A549 (cell line): ENCODE data around the gene MERTK.

Source experiments
- CBX2 ChIP-seq: fragments of 200-600 bp; sonication (generic); IDR thresholded peaks from 2 replicates; pipeline ENCODE4 v1.6.1; 2016; ENCODE audit warnings: low read depth, mild to moderate bottlenecking, borderline replicate concordance
- ESRRA ChIP-seq: fragments of 150-350 bp; IDR thresholded peaks from 2 replicates; pipeline ENCODE4 v1.6.1; 2014; ENCODE audit warnings: mild to moderate bottlenecking, low read length, borderline replicate concordance
- FOSL2 ChIP-seq, 2 experiments: fragments of 450-650 bp in 1 of 2; fragments of >200 bp in 1 of 2; sonication (Bioruptor Twin) in 1 of 2; formaldehyde crosslinking; IDR thresholded peaks; 2 replicates each; pipeline versions ENCODE4 v1.5.0 to v1.6.1; 2016 to 2020; ENCODE audit warnings: mild to moderate bottlenecking in 1 of 2, moderate library complexity in 1 of 2
- PHF8 ChIP-seq: fragments of 200-600 bp; sonication (generic); IDR thresholded peaks from 2 replicates; pipeline ENCODE4 v1.6.1; 2016; ENCODE audit warnings: low read depth, mild to moderate bottlenecking, antibody characterized with exemption, moderate library complexity, borderline replicate concordance
- POLR2A ChIP-seq: IDR thresholded peaks from 2 replicates; pipeline ENCODE4 v1.6.1; 2012; ENCODE audit warnings: mild to moderate bottlenecking, low read length
- POLR2AphosphoS2 ChIP-seq: conservative IDR thresholded peaks from 2 replicates; pipeline ENCODE4 v1.6.1; 2012; ENCODE audit warnings: low read length, improper control_type of control experiment, inconsistent platforms
- SREBF2 ChIP-seq: fragments of 450-650 bp; IDR thresholded peaks from 2 replicates; pipeline ENCODE4 v1.6.1; 2014; ENCODE audit warnings: mild to moderate bottlenecking, moderate library complexity
- TF ChIP-seq, protein P1 (sequence below): fragments of >200 bp; sonication (Bioruptor Twin); formaldehyde crosslinking; IDR thresholded peaks from 3 replicates; pipeline ENCODE4 v1.5.1; 2016
- TF ChIP-seq, protein P2 (sequence below): fragments of 150-350 bp; IDR thresholded peaks from 2 replicates; pipeline ENCODE4 v1.6.1; 2014; ENCODE audit warnings: low read depth, mild to moderate bottlenecking, low read length
- TF ChIP-seq, protein P3 (sequence below): IDR thresholded peaks from 2 replicates; pipeline ENCODE4 v1.6.1; 2012

DNA sequence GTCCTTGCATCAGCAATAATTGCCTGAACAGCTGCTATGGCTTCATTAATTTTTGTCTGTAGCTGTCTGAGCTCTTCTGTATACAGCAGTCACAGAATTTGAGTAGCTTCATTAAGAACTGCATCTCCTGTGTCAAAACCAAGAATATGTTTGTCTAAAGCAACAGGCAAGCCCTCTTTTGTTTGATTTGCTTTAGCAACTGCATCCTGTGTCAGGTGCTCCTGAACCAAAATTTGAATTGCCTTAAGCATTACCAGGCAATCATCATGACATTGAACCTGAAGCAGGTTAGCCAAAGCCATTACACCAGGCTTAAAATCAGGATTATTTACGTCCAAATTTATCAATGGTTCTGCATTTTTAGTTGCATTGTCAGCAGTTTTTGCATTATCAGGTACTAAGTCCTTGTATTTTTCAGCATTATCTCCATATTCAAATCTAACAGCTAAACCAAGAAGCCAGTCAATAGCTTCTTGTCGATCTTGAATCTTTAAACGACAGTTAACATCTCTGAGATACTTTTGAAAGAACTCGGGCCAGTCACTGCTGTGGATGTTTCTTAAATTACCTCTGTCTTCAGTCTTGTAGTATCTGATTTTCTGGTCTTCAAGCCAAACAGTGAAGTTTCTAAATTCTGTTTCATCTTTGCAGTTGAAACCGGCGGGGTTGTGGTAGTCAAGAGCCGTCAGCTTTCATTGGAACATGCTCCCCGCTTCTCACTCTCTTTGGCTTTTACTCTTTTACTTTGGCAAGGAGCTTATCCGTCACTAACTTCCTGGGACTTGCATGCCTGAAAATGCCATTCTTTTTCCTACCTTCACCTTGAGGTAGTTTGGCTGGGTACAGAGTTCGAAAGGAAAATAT, 42.2 kb downstream of the MERTK start:
- TF ChIP-seq, protein P1, sequence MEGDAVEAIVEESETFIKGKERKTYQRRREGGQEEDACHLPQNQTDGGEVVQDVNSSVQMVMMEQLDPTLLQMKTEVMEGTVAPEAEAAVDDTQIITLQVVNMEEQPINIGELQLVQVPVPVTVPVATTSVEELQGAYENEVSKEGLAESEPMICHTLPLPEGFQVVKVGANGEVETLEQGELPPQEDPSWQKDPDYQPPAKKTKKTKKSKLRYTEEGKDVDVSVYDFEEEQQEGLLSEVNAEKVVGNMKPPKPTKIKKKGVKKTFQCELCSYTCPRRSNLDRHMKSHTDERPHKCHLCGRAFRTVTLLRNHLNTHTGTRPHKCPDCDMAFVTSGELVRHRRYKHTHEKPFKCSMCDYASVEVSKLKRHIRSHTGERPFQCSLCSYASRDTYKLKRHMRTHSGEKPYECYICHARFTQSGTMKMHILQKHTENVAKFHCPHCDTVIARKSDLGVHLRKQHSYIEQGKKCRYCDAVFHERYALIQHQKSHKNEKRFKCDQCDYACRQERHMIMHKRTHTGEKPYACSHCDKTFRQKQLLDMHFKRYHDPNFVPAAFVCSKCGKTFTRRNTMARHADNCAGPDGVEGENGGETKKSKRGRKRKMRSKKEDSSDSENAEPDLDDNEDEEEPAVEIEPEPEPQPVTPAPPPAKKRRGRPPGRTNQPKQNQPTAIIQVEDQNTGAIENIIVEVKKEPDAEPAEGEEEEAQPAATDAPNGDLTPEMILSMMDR, result no peak
- TF ChIP-seq CBX2 (no peak), POLR2AphosphoS2 (no peak), PHF8 (no peak), SREBF2 (no peak), ESRRA (no peak), FOSL2 (IDR thresholded peaks at IDR 0.05) (no peak), FOSL2 (CRISPR knock-in tag; IDR thresholded peaks at IDR 0.05) (no peak), POLR2A (no peak)
- TF ChIP-seq, protein P2, sequence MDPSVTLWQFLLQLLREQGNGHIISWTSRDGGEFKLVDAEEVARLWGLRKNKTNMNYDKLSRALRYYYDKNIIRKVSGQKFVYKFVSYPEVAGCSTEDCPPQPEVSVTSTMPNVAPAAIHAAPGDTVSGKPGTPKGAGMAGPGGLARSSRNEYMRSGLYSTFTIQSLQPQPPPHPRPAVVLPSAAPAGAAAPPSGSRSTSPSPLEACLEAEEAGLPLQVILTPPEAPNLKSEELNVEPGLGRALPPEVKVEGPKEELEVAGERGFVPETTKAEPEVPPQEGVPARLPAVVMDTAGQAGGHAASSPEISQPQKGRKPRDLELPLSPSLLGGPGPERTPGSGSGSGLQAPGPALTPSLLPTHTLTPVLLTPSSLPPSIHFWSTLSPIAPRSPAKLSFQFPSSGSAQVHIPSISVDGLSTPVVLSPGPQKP, result no peak
- TF ChIP-seq, protein P3, sequence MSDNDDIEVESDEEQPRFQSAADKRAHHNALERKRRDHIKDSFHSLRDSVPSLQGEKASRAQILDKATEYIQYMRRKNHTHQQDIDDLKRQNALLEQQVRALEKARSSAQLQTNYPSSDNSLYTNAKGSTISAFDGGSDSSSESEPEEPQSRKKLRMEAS, result no peak
